Activated B cell treated with CpG ODN at 0.5 μM for 24 hours (primary cell): ENCODE results near the gene GADD45GIP1. TPM values are rescaled to one million over a fixed set of nuclear protein-coding genes. Genes with fewer than 3 reads are reported as not detected.
"Not testable (repeated sequence)": the region's sequence is repeated elsewhere in the genome, so short reads cannot be mapped to it uniquely, and the experiment has no call there.

ENCODE experiments used
- ATAC-seq: fragments of 200-7000 bp; cut with Tn5 transposase; one replicate; pipeline ENCODE4 v1.10.0; 2021; ENCODE audit warnings: low read depth, mild to moderate bottlenecking, moderate library complexity
- CTCF ChIA-PET: fragments of 350-600 bp; sonication (Branson Sonifier 250); formaldehyde crosslinking; loops from one replicate; lab custom pipeline; 2021; ENCODE audit warnings: antibody characterized with exemption; lab: Charles Lee
- POLR2A ChIA-PET: fragments of 350-600 bp; sonication (Branson Sonifier 250); formaldehyde crosslinking; loops from one replicate; lab custom pipeline; 2021; ENCODE audit warnings: antibody characterized with exemption; lab: Charles Lee
- DNase-seq: peaks from one replicate; pipeline ENCODE4 v3.0.0; 2022
- H3K27ac Mint-ChIP-seq: one replicate; pipeline ENCODE4 v1.8.0; 2020; ENCODE audit warnings: mixed read lengths
- H3K27me3 Mint-ChIP-seq: one replicate; pipeline ENCODE4 v1.8.0; 2021; ENCODE audit warnings: mixed read lengths
- H3K36me3 Mint-ChIP-seq: one replicate; pipeline ENCODE4 v1.8.0; 2021; ENCODE audit warnings: low read depth, mixed read lengths
- H3K4me1 Mint-ChIP-seq: one replicate; pipeline ENCODE4 v1.8.0; 2021; ENCODE audit warnings: mixed read lengths
- H3K4me3 Mint-ChIP-seq: one replicate; pipeline ENCODE4 v1.8.0; 2020; ENCODE audit warnings: mild to moderate bottlenecking, mixed read lengths
- H3K9me3 Mint-ChIP-seq: one replicate; pipeline ENCODE4 v1.8.0; 2020; ENCODE audit warnings: mixed read lengths
- CTCF ChIP-seq: fragments of 200-600 bp; IDR thresholded peaks from one replicate; pipeline ENCODE4 v1.8.0; 2022; ENCODE audit warnings: antibody characterized with exemption, mild to moderate bottlenecking
- intact Hi-C: fragments of 100-400 bp; cut with micrococcal nuclease; formaldehyde crosslinking; loops from one replicate; pipeline ENCODE4 v1.15.1; 2024
- total RNA-seq: library from RNA; stranded (reverse); gene quantifications from 2 replicates; pipeline ENCODE4 v1.2.3, GENCODE V29; 2022

GADD45GIP1 gene
- total RNA-seq, 1 donor from 2014 or later = 16.7 TPM

- POLR2A ChIA-PET = interaction anchor here (0.7 to 4.2 kb wide), 4 partner anchors 12 to 156 kb away, joined by 4 to 46 read pairs (median 6); partner anchors contain the start of gene FARSA
- no peak for ATAC-seq
- H3K27ac Mint-ChIP-seq = no peak overlapping the region
Observed at GRCh38 chr19:12921047-12921446, 36.0 kb downstream of the GADD45GIP1 start.

GRCh38 chr19:12918253-12918652 lies 38.8 kb downstream of the GADD45GIP1 start:
- no peak for ATAC-seq
- no peak for TF ChIP-seq CTCF
- Mint-ChIP-seq H3K27ac (no peak overlapping the region), H3K27me3 (no peaks in the 10 kb centered on the region), H3K4me1 (peaks cover 21% of the 10 kb centered on the region), H3K4me3 (no peak overlapping the region), H3K36me3 (peaks cover 15% of the 10 kb centered on the region), H3K9me3 (no peaks in the 10 kb centered on the region)
- intact Hi-C loops = loop anchor here (2.0 kb wide), 1 partner anchor 37 kb away; the partner anchor contains the start of gene DNASE2
- ChIA-PET POLR2A (interaction anchor here (0.7 to 1.2 kb wide), 3 partner anchors 19 to 112 kb away, joined by 4 to 7 read pairs (median 4); partner anchors contain the start of gene RNASEH2A), CTCF (no interaction called here)
- no peak for DNase-seq

More at GRCh38 chr19:12921047-12921446, 36.0 kb downstream of the GADD45GIP1 start:
- no peak overlapping the region for H3K4me3 Mint-ChIP-seq
- H3K9me3 Mint-ChIP-seq = no peaks in the 10 kb centered on the region
- H3K4me1 Mint-ChIP-seq = peaks cover 11% of the 10 kb centered on the region
- H3K27me3 Mint-ChIP-seq = no peaks in the 10 kb centered on the region
- TF ChIP-seq CTCF = no peak
- no peak for DNase-seq
- H3K36me3 Mint-ChIP-seq = peaks cover 35% of the 10 kb centered on the region
- CTCF ChIA-PET = no interaction called here
- intact Hi-C loops = no loop called here

GRCh38 chr19:12915860-12916259 lies 41.2 kb downstream of the GADD45GIP1 start:
- ATAC-seq, H3K4me3 Mint-ChIP-seq, H3K27me3 Mint-ChIP-seq, DNase-seq, H3K36me3 Mint-ChIP-seq, intact Hi-C loops, H3K27ac Mint-ChIP-seq, H3K9me3 Mint-ChIP-seq: not testable (repeated sequence)
- CTCF ChIA-PET = interaction anchor here (1.7 kb wide), 1 partner anchor 50 kb away, joined by 3 read pairs; no protein-coding TSS in a partner anchor
- POLR2A ChIA-PET = interaction anchor here (0.7 to 2.4 kb wide), 4 partner anchors 10 to 25 kb away, joined by 3 to 8 read pairs (median 4); partner anchors contain the start of genes FARSA and GCDH
- peaks cover 23% of the 10 kb centered on the region for H3K4me1 Mint-ChIP-seq

- peaks cover under 1% of the 10 kb centered on the region for H3K36me3 Mint-ChIP-seq
- ATAC-seq (peak; percentile 53), DNase-seq (no peak)
- H3K27me3 Mint-ChIP-seq = no peaks in the 10 kb centered on the region
- TF ChIP-seq CTCF = no peak
- no peak overlapping the region for H3K27ac Mint-ChIP-seq
- POLR2A ChIA-PET = interaction anchor here (0.6 to 2.4 kb wide), 5 partner anchors 19 to 121 kb away, joined by 3 to 8 read pairs (median 3); partner anchors contain the start of genes FARSA and GCDH
- no peaks in the 10 kb centered on the region for H3K9me3 Mint-ChIP-seq
- CTCF ChIA-PET = interaction anchor here (0.9 kb wide), 1 partner anchor 24 kb away, joined by 3 read pairs; the partner anchor contains the start of gene GCDH
- intact Hi-C loops = no loop called here
- no peak overlapping the region for H3K4me3 Mint-ChIP-seq
- H3K4me1 Mint-ChIP-seq = peaks cover 16% of the 10 kb centered on the region
Observed at GRCh38 chr19:12913851-12914690, 43.0 kb downstream of the GADD45GIP1 start.

GRCh38 chr19:12913011-12913561 lies 43.9 kb downstream of the GADD45GIP1 start:
- no peak for TF ChIP-seq CTCF
- ATAC-seq = no peak
- Mint-ChIP-seq H3K36me3 (no peaks in the 10 kb centered on the region), H3K4me3 (no peak overlapping the region), H3K27me3 (no peaks in the 10 kb centered on the region), H3K27ac (no peak overlapping the region), H3K4me1 (peaks cover 12% of the 10 kb centered on the region), H3K9me3 (no peaks in the 10 kb centered on the region)
- ChIA-PET POLR2A (interaction anchor here (0.7 to 2.4 kb wide), 4 partner anchors 20 to 37 kb away, joined by 3 to 8 read pairs (median 4); partner anchors contain the start of genes FARSA and GCDH), CTCF (interaction anchor here (0.8 to 0.9 kb wide), 2 partner anchors 23 to 151 kb away, joined by 3 read pairs; partner anchors contain the start of gene GCDH)
- no peak for DNase-seq
- intact Hi-C loops = no loop called here
